ENCODE data around the gene TYW1.
"Not testable (repeated sequence)": the region's sequence is repeated elsewhere in the genome, so short reads cannot be mapped to it uniquely, and the experiment has no call there.

TYW1 gene

DNA sequence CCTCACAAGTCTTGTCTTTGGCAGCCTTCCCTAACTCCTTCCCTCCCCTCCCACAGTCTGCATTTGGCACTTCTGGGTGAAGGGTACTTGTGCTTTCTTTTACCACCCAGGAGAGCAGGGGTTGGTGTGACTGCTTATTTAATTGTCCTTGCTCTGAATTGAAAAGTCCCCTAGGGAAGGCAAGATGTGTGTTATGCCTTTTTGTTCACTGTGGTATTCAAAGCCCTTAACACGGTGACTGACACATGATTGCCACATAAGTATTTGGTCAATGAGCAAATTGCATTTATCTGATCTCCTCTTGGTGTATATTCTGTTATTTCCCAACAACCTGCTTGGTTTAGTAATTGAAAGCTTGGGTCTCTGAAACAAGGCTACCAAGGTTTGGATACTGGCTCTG lies 134.1 kb downstream of the TYW1 start:
- not testable (repeated sequence) for DNase-seq (ENCODE audit: low spot score)

DNA sequence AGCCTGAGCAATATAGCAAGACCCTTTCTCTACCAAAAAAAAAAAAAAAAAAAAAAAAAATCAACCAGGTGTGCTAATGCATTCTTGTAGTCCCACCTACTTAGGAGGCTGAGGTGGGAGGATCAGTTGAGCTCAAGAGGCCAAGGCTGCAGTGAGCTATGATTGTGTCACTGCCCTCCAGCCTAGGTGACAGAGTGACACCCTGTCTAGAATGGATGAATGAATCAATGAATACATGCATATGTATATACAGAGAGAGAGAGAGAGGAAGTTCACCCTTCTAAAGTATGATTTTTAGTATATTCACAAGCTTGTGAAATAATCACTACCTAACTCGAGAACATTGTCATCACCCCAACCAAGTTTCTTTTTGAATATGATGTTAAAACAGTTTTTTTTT lies 138.3 kb downstream of the TYW1 start:
- DNase-seq (ENCODE audit: low spot score): not testable (repeated sequence)

DNA sequence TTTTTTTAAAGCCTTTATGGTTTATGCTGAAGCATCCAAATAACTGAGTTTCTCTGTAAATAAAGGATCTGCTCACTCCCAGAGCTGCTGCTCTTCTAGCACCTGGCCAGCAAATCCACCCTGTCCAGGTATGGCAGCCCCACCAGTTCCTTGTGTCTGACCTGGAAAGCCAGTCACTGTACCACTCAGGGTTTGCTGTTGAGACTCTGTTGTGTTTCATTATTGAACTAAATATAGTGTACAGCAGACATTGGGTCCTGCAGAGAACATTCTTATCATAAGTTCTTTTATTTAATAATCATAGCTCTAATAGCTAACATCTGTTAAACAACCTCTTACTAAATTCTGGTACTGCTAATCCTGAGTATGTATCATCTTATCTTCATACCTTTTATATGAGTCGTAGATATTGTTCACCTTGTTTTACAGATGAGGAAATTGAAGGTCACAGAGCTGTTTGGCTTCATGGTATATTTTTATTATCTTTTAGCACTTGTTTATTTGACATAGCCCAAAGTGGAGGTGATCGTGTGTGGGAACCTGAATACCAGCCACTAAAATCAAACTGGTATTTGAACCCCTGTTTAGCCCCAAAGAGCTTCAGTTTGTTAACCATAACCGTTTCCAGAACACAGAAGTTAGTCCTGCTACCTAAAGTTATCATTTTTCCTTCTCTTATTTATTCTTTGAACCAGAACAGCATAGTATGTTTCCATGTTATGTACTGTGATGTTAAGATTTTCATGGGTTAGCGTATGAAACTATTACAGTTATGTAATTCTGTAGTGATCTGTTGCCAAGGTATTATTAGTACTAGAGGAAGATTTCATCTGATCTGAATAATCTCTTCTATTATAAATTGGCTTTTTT lies 139.2 kb downstream of the TYW1 start:
- not testable (repeated sequence) for DNase-seq (ENCODE audit: low spot score)

- not testable (repeated sequence) for DNase-seq (ENCODE audit: low spot score)
These were observed 140.9 kb downstream of the TYW1 start for GRCh38 chr7:67137489-67137888.

GRCh38 chr7:67139876-67140275 lies 143.2 kb downstream of the TYW1 start:
- not testable (repeated sequence) for DNase-seq (ENCODE audit: low spot score)

- not testable (repeated sequence) for DNase-seq (ENCODE audit: low spot score)
These were observed 144.4 kb downstream of the TYW1 start for GRCh38 chr7:67141001-67141400.

GRCh38 chr7:67143091-67143786 lies 146.6 kb downstream of the TYW1 start:
- not testable (repeated sequence) for DNase-seq (ENCODE audit: low spot score)

GRCh38 chr7:67145581-67146193 lies 149.1 kb downstream of the TYW1 start:
- DNase-seq (ENCODE audit: low spot score): not testable (repeated sequence)

GRCh38 chr7:67149131-67149530 lies 152.5 kb downstream of the TYW1 start:
- DNase-seq (ENCODE audit: low spot score): not testable (repeated sequence)

GRCh38 chr7:67154374-67154773 lies 157.7 kb downstream of the TYW1 start:
- DNase-seq (ENCODE audit: low spot score): not testable (repeated sequence)

GRCh38 chr7:67156064-67156463 lies 159.4 kb downstream of the TYW1 start:
- DNase-seq (ENCODE audit: low spot score): not testable (repeated sequence)

DNA sequence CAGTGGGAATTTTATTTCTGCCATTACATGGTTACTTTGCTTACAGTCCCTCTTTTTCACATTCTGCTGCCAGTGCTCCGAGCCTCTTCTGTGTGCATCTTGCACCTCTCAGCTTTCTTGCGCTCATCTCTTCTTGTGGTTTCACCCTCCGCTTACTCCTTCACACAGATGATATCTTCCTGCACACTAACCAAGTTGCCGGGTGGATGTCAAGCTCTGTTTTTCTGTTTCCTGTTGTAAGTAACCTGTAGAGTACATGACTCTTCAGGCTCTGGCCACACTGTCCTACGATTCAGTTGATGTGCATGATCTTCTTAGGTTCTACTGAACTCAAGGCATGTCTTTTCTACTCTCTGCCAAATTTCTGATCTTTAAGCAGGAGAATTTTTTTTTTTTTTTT lies 166.7 kb downstream of the TYW1 start:
- not testable (repeated sequence) for DNase-seq (ENCODE audit: low spot score)

GRCh38 chr7:67171151-67171550 lies 174.5 kb downstream of the TYW1 start:
- not testable (repeated sequence) for DNase-seq (ENCODE audit: low spot score)

DNA sequence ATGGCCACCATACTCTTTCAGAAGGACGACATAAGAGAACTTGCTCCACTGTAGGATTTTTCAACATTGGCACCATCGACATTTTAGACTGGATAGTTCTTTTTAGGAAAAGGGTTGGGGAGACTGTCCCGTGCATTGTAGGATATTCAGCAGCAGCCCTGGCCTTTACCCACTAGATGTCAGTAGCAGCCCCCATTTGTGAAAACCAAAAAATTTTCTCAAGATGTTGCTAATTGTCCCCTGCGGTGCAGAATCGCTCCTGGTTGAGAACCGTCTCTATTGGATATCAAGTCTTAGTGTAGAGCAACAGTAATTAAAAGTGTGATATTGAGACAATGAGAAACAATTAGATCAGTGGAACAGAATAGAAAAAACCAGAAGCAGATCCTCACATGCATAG lies 180.1 kb downstream of the TYW1 start:
- not testable (repeated sequence) for DNase-seq (ENCODE audit: low spot score)

- not testable (repeated sequence) for DNase-seq (ENCODE audit: low spot score)
These were observed 182.5 kb downstream of the TYW1 start for GRCh38 chr7:67178915-67179688.

DNA sequence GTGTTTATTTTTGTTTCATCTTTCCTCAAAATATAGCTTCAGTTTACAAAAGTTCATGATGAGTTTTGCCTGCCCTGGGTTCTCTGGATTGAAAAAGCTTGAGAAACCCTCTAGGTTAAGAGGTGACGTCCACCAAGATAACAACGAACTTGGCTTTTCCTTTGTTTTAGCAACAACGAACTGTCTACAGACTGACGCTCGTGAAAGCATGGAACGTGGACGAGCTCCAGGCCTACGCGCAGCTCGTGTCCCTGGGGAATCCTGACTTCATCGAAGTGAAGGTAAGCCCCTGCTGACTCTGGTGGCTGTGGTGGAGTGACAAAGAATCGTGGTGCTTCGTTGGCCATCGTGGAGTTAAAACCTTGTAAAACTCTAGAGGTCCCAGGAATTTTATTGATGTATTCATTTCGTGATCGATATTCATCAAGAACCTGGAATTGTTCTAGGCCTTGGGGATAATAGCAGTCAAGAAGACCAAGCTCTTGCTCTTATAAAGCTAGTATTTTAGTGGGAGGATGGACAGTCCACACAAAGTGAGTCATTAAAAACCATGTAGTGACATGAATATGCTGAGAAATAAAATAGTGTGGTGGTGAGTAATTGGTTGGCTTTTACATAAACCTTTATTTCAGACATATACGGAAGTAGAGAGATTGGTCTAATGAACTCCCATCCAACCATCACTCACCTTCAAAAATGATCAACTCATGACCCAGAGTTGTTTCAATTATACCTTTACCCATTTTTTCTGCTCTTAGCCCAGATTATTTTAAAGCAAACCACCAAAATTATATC lies 186.5 kb downstream of the TYW1 start:
- DNase-seq (ENCODE audit: low spot score): not testable (repeated sequence)

DNA sequence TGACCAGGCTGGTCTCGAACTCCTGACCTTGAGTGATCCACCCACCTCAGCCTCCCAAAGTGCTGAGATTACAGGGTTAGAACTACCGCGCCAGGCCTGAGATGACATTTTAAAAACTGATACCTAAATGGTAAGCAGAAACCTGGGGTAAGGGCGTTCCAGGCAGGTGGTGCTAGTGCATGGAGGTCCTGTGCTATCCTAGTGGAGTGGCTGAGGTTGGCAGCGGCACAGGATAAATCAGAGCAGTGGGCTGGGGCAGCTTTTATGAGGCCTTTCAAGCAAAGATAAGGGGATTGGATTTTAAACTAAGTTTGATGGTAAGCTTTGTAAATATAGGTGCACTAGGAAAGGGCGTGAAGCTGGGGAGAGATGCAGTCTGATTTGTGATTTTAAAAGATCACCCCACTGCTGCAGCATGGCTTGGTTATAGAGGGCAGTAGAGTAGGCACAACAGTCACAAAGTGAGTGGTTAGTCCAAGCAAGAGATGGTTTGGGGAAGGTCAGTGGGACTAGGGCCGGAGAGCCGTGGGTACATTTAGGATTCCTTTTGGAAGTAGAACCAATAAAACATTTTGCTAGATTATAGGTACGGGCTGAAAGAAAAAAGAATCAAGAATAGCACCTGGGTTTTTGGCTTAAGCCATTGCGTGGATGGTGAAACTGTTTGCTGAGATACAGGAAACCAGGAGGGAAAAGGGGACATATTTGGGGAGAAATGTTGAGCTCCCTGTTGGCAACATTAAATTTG lies 188.5 kb downstream of the TYW1 start:
- not testable (repeated sequence) for DNase-seq (ENCODE audit: low spot score)

- not testable (repeated sequence) for DNase-seq (ENCODE audit: low spot score)
These were observed 189.1 kb downstream of the TYW1 start for GRCh38 chr7:67185660-67186129.

GRCh38 chr7:67189160-67189559 lies 192.5 kb downstream of the TYW1 start:
- DNase-seq (ENCODE audit: low spot score): not testable (repeated sequence)

Data from hepatic stellate cell (primary cell).